ENCODE results near the gene PXT1. TPM values are rescaled to one million over a fixed set of nuclear protein-coding genes. Genes with fewer than 3 reads are reported as not detected.

PXT1 gene
- total and polyA plus RNA-seq, 9 of the 15 experiments (the other 6 are each of a cell fraction or from before 2014, with no cell fraction given): 0.09 to 0.11 (median 0.10) TPM; not detected in 5

GRCh38 chr6:36374194-36374593 is 68.5 kb downstream of the PXT1 start (continued):
- TF ChIP-seq ZKSCAN3 (CRISPR knock-in tag; IDR thresholded peaks at IDR 0.05) (no peak), ZNF311 (CRISPR knock-in tag; IDR thresholded peaks at IDR 0.05) (no peak), IRF1 (CRISPR knock-in tag; IDR thresholded peaks at IDR 0.05; ENCODE audit: borderline replicate concordance) (no peak), NR4A1 (CRISPR knock-in tag; IDR thresholded peaks at IDR 0.05) (no peak), NR4A1 (tag; IDR thresholded peaks at IDR 0.05) (no peak), ZBTB17 (CRISPR knock-in tag; IDR thresholded peaks at IDR 0.05) (no peak), EGR1 (conservative IDR thresholded peaks at IDR 0.05) (no peak), POLR2A (conservative IDR thresholded peaks at IDR 0.05) (no peak), MAFK (IDR thresholded peaks at IDR 0.05; ENCODE audit: low read length) (no peak), MTA2 (IDR thresholded peaks at IDR 0.05; ENCODE audit: low read depth) (no peak)
- TF ChIP-seq, protein P1, sequence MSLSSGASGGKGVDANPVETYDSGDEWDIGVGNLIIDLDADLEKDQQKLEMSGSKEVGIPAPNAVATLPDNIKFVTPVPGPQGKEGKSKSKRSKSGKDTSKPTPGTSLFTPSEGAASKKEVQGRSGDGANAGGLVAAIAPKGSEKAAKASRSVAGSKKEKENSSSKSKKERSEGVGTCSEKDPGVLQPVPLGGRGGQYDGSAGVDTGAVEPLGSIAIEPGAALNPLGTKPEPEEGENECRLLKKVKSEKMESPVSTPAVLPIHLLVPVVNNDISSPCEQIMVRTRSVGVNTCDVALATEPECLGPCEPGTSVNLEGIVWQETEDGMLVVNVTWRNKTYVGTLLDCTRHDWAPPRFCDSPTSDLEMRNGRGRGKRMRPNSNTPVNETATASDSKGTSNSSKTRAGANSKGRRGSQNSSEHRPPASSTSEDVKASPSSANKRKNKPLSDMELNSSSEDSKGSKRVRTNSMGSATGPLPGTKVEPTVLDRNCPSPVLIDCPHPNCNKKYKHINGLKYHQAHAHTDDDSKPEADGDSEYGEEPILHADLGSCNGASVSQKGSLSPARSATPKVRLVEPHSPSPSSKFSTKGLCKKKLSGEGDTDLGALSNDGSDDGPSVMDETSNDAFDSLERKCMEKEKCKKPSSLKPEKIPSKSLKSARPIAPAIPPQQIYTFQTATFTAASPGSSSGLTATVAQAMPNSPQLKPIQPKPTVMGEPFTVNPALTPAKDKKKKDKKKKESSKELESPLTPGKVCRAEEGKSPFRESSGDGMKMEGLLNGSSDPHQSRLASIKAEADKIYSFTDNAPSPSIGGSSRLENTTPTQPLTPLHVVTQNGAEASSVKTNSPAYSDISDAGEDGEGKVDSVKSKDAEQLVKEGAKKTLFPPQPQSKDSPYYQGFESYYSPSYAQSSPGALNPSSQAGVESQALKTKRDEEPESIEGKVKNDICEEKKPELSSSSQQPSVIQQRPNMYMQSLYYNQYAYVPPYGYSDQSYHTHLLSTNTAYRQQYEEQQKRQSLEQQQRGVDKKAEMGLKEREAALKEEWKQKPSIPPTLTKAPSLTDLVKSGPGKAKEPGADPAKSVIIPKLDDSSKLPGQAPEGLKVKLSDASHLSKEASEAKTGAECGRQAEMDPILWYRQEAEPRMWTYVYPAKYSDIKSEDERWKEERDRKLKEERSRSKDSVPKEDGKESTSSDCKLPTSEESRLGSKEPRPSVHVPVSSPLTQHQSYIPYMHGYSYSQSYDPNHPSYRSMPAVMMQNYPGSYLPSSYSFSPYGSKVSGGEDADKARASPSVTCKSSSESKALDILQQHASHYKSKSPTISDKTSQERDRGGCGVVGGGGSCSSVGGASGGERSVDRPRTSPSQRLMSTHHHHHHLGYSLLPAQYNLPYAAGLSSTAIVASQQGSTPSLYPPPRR (CRISPR knock-in tag; IDR thresholded peaks at IDR 0.05; ENCODE audit: borderline replicate concordance): no peak
